GM23248 (cell line): ENCODE results near the gene PPP1R26.

Experiments used
- EZH2 ChIP-seq: fragments of 200-600 bp; sonication (generic); IDR thresholded peaks from 2 replicates; pipeline ENCODE4 v1.6.1; 2018; ENCODE audit warnings: antibody characterized with exemption, mild to moderate bottlenecking; ENCODE audit not compliant: insufficient read depth, poor library complexity, severe bottlenecking
- EZH2phosphoT487 ChIP-seq: fragments of 200-600 bp; sonication (generic); IDR thresholded peaks from 2 replicates; pipeline ENCODE4 v1.6.1; 2018; ENCODE audit warnings: antibody characterized with exemption, moderate library complexity, mild to moderate bottlenecking, low read depth; ENCODE audit not compliant: insufficient read depth

- TF ChIP-seq EZH2 (no peak), EZH2phosphoT487 (no peak)
Measured at GRCh38 chr9:135536216-135536615, 56.6 kb downstream of the PPP1R26 start.
